Choroid plexus epithelial cell (primary cell): ENCODE results near the gene CEACAM18.

Experiments
- DNase-seq: peaks from one replicate; pipeline ENCODE4 v3.0.0-alpha.2; 2010; ENCODE audit warnings: low read depth
- H3K4me3 ChIP-seq: 2 replicates; pipeline ENCODE4 v1.5.1; 2011; ENCODE audit warnings: low read depth, mild to moderate bottlenecking, control low read depth, low read length, moderate library complexity
- CTCF ChIP-seq: conservative IDR thresholded peaks from 2 replicates; pipeline ENCODE4 v1.5.1; 2011; ENCODE audit warnings: low read depth, mild to moderate bottlenecking, control low read depth, inconsistent platforms, low read length, moderate library complexity

Gene CEACAM18

GRCh38 chr19:51505904-51506303 is 27.6 kb downstream of the CEACAM18 start:
- no peak for TF ChIP-seq CTCF
- no peak for DNase-seq
- H3K4me3 ChIP-seq, result no peak overlapping the region

- DNase-seq, result no peak
- TF ChIP-seq CTCF, result no peak
- no peak overlapping the region for H3K4me3 ChIP-seq
Measured at GRCh38 chr19:51507192-51507591, 28.9 kb downstream of the CEACAM18 start.

DNA sequence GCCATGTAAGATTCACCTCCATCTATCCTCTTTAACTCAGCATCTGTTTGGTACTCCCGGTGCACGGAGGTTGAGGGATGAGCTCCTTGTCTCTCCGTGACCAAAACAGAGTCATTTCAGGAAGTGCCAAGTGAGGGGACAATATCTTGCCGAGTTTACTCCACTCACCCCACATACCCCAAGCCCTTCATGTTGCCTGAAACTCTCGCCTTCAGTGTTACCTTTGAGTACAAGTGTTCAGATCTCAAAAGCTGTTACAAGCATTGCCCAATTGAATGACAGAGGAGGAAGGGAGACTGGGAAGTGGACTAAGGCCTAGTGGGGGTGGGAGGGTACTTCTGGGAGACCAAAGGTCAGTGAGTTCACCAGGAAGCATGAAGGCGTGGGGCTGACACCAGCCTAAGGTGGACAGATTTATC is 29.3 kb downstream of the CEACAM18 start:
- DNase-seq, result no peak
- no peak for TF ChIP-seq CTCF

GRCh38 chr19:51508059-51508733 is 29.9 kb downstream of the CEACAM18 start:
- H3K4me3 ChIP-seq, result no peak overlapping the region
- no peak for DNase-seq
- TF ChIP-seq CTCF, result no peak

More for the DNA sequence above, 29.3 kb downstream of the CEACAM18 start:
- no peak overlapping the region for H3K4me3 ChIP-seq

DNA sequence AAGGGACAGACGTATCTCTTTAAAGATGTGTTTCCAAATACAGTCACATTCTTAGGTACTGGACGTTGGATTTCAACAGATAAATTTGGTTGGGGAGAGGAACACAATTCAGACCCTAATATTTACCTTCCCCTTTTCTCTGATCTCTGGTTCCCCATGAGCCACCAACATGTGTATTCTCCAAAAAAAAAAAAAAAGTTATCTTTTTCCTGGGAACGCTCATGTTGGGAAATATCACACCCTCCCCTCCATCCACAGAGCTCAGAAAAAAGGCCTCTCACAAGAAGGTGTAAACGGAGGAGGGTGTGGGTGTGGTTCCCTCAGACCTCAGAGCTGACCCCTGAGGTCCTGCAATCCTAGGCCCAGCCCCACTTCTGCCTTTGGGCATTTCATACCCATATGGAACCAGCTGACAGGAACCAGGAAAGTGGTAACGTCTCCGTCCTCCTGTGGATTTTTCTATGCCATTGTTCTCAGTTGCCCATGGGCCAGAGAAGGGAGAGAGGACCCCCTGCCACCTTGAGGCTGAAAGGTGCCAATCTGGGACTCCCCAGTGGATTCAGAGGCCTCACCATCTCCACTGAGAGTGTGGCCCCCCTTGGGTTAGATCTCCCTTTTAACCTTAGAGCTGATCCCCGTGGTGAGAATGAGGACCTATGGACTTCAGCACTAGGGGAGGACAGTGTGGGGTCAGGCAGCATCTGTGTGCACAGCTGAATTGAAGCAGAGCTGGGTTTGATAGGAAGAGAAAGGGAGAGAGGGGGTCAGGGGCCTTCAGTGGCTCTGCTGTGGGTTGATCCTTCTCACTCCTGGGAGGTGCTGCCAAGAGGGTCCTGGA is 31.7 kb downstream of the CEACAM18 start:
- no peak for TF ChIP-seq CTCF
- no peak overlapping the region for H3K4me3 ChIP-seq
- no peak for DNase-seq

DNA sequence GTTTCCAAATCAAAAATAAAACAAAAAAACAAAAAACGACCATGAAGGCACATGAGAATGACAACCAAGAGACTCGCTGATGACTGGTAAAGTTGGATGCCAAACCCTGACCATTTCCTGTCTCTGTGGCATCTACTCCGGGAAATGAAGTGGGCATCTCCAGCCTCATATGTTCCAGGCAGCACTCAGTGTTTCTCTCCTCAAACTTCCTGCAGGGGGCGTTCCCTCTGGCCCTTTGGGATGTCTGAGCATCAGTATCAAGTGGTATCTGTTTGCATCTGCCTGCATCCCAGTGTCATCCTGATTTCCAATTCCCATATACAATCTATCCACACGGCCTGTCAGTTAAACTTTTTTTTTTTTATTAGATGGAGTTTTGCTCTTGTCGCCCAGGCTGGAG is 33.0 kb downstream of the CEACAM18 start:
- H3K4me3 ChIP-seq, result no peak overlapping the region
- peak; percentile 36 for TF ChIP-seq CTCF
- DNase-seq, result peak; percentile 2
